Occipital lobe (tissue), 2 donors: ENCODE data around the gene GTF3C5. TPM values are rescaled to one million over a fixed set of nuclear protein-coding genes. Genes with fewer than 3 reads are reported as not detected.

Experiments used
- DNase-seq: peaks from one replicate; lab custom pipeline; 2025; lab: John Stamatoyannopoulos, UW
- total RNA-seq: library from RNA; depleted of rRNA; stranded (reverse); fragments of >200 nt; gene quantifications from one replicate; pipeline ENCODE4 v1.2.3, GENCODE V29; 2014

The GTF3C5 gene
- total RNA-seq, 1 donor from 2014 or later = 29.2 TPM

- no peak for DNase-seq
Measured at GRCh38 chr9:133028221-133028620, 2.6 kb upstream of the GTF3C5 start.

GRCh38 chr9:133029994-133030316, 842 bp upstream of the GTF3C5 start:
- DNase-seq = no peak

- DNase-seq = no peak
Measured at GRCh38 chr9:133031130-133031422, 279 bp downstream of the GTF3C5 start.

- DNase-seq = no peak
Measured at GRCh38 chr9:133031496-133031911, 707 bp downstream of the GTF3C5 start.

GRCh38 chr9:133032171-133032570, 1.4 kb downstream of the GTF3C5 start:
- no peak for DNase-seq

DNA sequence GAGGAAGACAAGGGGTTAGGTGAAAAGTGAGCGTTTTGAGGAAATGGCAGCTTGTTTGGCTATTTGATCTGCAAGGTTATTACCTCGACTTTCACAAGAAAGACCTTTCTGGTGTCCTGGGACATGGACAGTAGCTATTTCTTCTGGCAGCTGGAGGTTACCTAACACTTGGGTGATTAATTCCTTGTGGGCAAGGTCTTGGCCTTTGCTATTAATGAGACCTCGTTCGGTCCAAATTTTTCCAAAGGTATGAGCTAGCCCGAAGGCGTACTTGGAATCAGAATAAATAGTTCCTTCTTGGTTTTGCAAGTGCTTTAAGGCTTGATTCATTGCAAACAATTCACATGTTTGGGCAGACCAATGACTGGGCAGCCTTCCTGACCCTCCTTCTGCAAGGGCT, 4.9 kb downstream of the GTF3C5 start:
- DNase-seq = no peak

GRCh38 chr9:133037775-133038515, 7.1 kb downstream of the GTF3C5 start:
- no peak for DNase-seq

DNA sequence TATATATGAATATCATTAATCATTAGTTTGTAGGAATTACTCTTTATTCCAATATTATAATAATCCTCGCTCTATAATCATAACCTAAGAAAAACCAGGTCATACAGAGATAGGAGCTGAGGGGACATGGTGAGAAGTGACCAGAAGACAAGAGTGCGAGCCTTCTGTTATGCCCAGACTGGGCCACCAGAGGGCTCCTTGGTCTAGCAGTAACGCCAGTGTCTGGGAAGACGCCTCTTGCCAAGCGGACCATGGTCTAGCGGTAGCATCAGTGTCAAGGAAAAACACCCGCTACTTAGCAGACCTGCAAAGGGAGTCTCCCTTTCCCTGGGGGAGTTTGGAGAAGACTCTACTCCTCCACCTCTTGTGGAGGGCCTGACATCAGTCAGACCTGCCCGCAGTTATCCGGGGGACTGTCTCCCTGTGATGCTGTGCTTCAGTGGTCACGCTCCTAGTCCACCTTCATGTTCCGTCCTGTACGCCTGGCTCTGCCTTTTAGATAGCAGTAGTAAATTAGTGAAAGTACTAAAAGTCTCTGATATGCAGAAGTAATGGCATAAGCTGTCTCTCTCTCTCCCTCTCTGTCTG, 10.2 kb downstream of the GTF3C5 start:
- DNase-seq = peak; percentile 37

GRCh38 chr9:133041958-133042357, 11.2 kb downstream of the GTF3C5 start:
- no peak for DNase-seq

DNA sequence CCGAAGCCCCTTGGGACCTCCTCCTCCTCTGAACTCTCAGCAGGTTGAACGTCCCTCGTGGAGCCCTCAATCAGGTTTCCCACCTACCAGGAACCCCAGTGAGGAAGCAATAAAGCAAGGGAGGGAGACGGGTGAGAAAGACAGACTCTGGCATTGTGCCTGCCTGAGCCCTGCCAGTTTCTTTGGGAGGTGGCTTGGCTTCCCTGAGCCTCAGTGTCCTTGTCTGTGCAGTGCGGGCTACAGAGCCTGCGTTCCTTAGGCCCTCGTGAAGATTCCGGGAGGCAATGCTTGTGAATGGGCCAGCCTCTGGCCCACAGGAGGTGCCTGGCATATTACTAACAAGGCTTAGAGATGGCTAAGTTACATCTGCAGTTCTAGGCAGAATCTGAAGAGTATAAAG, 11.9 kb downstream of the GTF3C5 start:
- DNase-seq = no peak

GRCh38 chr9:133043449-133044035, 12.7 kb downstream of the GTF3C5 start:
- no peak for DNase-seq

- DNase-seq = no peak
Measured at GRCh38 chr9:133044125-133044524, 13.3 kb downstream of the GTF3C5 start.

DNA sequence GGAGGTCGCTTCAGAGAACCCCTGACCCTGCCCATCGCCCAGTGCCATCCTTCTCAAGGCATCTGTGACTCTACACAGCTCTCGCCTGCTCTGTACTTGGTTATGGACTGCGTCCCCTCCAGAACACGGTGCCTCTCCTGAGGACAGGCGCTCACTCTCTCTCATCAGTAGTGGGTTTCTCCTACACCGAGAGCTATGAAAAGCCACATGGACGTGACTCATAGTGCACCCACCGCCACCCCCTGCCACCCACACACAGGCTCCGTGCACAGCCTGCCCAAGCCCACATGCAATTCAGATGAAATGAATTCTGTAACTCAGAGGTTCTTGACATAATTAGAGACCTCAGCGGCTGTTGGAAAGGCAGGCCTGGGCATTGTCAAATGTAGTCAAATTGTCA, 13.9 kb downstream of the GTF3C5 start:
- DNase-seq = no peak

GRCh38 chr9:133045132-133045531, 14.3 kb downstream of the GTF3C5 start:
- DNase-seq = no peak

GRCh38 chr9:133046196-133046899, 15.6 kb downstream of the GTF3C5 start:
- no peak for DNase-seq

GRCh38 chr9:133046900-133047295, 16.1 kb downstream of the GTF3C5 start:
- DNase-seq = no peak

GRCh38 chr9:133048595-133048994, 17.8 kb downstream of the GTF3C5 start:
- DNase-seq = no peak

DNA sequence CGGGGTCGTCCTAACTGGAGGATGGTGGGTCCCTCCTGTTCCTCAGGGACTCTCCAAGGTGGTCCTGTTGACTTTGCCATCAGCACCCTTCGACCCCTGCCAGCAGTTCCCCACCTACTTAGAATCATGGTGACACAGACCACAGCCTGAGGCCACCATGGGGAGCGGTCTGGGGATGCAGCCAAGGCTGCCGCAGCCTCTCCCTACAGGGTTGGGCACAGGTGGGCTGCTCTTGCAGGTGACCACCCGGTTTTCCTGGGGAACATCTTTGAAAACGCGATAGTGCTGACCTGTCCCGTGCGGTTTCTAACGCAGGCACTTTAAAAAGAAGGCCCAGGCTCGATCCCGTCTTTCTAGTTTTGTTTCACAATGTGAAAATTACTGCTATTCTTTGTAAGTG, 18.2 kb downstream of the GTF3C5 start:
- no peak for DNase-seq

- DNase-seq = peak; percentile 32
Measured at GRCh38 chr9:133050142-133050541, 19.3 kb downstream of the GTF3C5 start.

DNA sequence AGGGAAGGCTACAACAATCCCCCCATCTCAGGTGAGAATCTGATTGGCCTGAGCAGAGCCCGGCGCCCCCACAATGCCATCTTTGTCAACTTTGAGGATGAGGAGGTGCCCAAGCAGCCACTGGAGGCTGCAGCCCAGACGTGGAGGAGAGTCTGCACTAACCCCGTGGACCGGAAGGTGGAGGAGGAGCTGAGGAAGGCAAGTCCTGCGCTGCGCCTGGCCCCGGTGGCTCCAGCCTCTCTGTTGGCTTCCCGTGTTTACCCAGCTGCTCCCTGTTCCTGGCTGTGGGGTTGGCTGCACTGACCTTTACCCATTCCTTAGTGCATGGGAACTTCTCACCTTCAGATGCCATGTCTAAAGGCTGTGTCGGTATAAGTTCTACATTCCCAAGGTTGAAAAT, 20.0 kb downstream of the GTF3C5 start:
- no peak for DNase-seq

GRCh38 chr9:133051281-133051900, 20.6 kb downstream of the GTF3C5 start:
- no peak for DNase-seq

- DNase-seq = no peak
Measured at GRCh38 chr9:133051966-133052539, 21.3 kb downstream of the GTF3C5 start.
